IMR-90 (cell line): Measurements from ENCODE around the gene BCAS4.

ENCODE experiments used
- CEBPB ChIP-seq: IDR thresholded peaks from 2 replicates; pipeline ENCODE4 v1.6.1; 2012; ENCODE audit warnings: low read depth, low read length, improper control_type of control experiment
- CHD1 ChIP-seq: IDR thresholded peaks from 2 replicates; pipeline ENCODE4 v1.6.1; 2012; ENCODE audit warnings: low read depth, low read length, improper control_type of control experiment
- FOS ChIP-seq: fragments of 150-350 bp; IDR thresholded peaks from 2 replicates; pipeline ENCODE4 v1.6.1; 2016; ENCODE audit warnings: low read depth, low read length
- MAZ ChIP-seq: IDR thresholded peaks from 2 replicates; pipeline ENCODE4 v1.6.1; 2012; ENCODE audit warnings: low read depth, mild to moderate bottlenecking, low read length, improper control_type of control experiment, moderate library complexity, borderline replicate concordance
- MXI1 ChIP-seq: IDR thresholded peaks from 2 replicates; pipeline ENCODE4 v1.6.1; 2012; ENCODE audit warnings: low read depth, mild to moderate bottlenecking, low read length, moderate library complexity, borderline replicate concordance
- POLR2A ChIP-seq: IDR thresholded peaks from 2 replicates; pipeline ENCODE4 v1.6.1; 2012; ENCODE audit warnings: mild to moderate bottlenecking, low read depth, low read length
- RAD21 ChIP-seq: IDR thresholded peaks from 2 replicates; pipeline ENCODE4 v1.6.1; 2012; ENCODE audit warnings: low read length, improper control_type of control experiment
- RCOR1 ChIP-seq: IDR thresholded peaks from 2 replicates; pipeline ENCODE4 v1.6.1; 2012; ENCODE audit warnings: mild to moderate bottlenecking, low read length, improper control_type of control experiment; ENCODE audit not compliant: insufficient replicate concordance
- RFX5 ChIP-seq: IDR thresholded peaks from 2 replicates; pipeline ENCODE4 v1.8.0; 2012; ENCODE audit warnings: low read depth, mild to moderate bottlenecking, low read length, moderate library complexity
- SMC3 ChIP-seq: fragments of 150-350 bp; IDR thresholded peaks from 2 replicates; pipeline ENCODE4 v1.6.1; 2016; ENCODE audit warnings: low read depth, mild to moderate bottlenecking, antibody characterized with exemption, low read length, moderate library complexity
- TF ChIP-seq, protein P1 (sequence below): conservative IDR thresholded peaks from 2 replicates; pipeline ENCODE4 v1.5.1; 2012; ENCODE audit warnings: mild to moderate bottlenecking, low read depth, low read length, improper control_type of control experiment
- TF ChIP-seq, protein P2 (sequence below): fragments of 150-350 bp; IDR thresholded peaks from 2 replicates; pipeline ENCODE4 v1.6.1; 2016; ENCODE audit warnings: low read depth, mild to moderate bottlenecking, low read length, moderate library complexity, borderline replicate concordance
- TF ChIP-seq, protein P3 (sequence below): fragments of 150-350 bp; IDR thresholded peaks from 2 replicates; pipeline ENCODE4 v1.6.1; 2017; ENCODE audit warnings: mild to moderate bottlenecking, antibody characterized with exemption, low read length, low read depth

- TF ChIP-seq, protein P1, sequence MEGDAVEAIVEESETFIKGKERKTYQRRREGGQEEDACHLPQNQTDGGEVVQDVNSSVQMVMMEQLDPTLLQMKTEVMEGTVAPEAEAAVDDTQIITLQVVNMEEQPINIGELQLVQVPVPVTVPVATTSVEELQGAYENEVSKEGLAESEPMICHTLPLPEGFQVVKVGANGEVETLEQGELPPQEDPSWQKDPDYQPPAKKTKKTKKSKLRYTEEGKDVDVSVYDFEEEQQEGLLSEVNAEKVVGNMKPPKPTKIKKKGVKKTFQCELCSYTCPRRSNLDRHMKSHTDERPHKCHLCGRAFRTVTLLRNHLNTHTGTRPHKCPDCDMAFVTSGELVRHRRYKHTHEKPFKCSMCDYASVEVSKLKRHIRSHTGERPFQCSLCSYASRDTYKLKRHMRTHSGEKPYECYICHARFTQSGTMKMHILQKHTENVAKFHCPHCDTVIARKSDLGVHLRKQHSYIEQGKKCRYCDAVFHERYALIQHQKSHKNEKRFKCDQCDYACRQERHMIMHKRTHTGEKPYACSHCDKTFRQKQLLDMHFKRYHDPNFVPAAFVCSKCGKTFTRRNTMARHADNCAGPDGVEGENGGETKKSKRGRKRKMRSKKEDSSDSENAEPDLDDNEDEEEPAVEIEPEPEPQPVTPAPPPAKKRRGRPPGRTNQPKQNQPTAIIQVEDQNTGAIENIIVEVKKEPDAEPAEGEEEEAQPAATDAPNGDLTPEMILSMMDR, result no peak
- TF ChIP-seq MAZ (no peak), POLR2A (no peak), RFX5 (no peak), SMC3 (no peak), CHD1 (no peak), CEBPB (no peak), FOS (no peak), MXI1 (no peak), RCOR1 (no peak), RAD21 (no peak)
- TF ChIP-seq, protein P2, sequence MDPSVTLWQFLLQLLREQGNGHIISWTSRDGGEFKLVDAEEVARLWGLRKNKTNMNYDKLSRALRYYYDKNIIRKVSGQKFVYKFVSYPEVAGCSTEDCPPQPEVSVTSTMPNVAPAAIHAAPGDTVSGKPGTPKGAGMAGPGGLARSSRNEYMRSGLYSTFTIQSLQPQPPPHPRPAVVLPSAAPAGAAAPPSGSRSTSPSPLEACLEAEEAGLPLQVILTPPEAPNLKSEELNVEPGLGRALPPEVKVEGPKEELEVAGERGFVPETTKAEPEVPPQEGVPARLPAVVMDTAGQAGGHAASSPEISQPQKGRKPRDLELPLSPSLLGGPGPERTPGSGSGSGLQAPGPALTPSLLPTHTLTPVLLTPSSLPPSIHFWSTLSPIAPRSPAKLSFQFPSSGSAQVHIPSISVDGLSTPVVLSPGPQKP, result no peak
- TF ChIP-seq, protein P3, sequence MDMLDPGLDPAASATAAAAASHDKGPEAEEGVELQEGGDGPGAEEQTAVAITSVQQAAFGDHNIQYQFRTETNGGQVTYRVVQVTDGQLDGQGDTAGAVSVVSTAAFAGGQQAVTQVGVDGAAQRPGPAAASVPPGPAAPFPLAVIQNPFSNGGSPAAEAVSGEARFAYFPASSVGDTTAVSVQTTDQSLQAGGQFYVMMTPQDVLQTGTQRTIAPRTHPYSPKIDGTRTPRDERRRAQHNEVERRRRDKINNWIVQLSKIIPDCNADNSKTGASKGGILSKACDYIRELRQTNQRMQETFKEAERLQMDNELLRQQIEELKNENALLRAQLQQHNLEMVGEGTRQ, result no peak
Measured at GRCh38 chr20:50861012-50861411, 66.2 kb downstream of the BCAS4 start.
